Trophoblast cell (in vitro differentiated cells and primary cell): ENCODE measurements around the gene RBFOX2.

ENCODE experiments used
- DNase-seq, 2 donors: peaks; one replicate each; pipeline ENCODE4 v3.0.0-alpha.2; 2016
- H2AFZ ChIP-seq: 2 replicates; pipeline ENCODE4 v1.6.1; 2013; ENCODE audit warnings: low read length, moderate library complexity, mild to moderate bottlenecking; ENCODE audit not compliant: insufficient read depth, poor library complexity
- H2AK5ac ChIP-seq: 2 replicates; pipeline ENCODE4 v1.6.1; 2013; ENCODE audit warnings: mild to moderate bottlenecking, low read length
- H2BK120ac ChIP-seq: 2 replicates; pipeline ENCODE4 v1.6.1; 2013; ENCODE audit warnings: low read length, mild to moderate bottlenecking, moderate library complexity; ENCODE audit not compliant: insufficient read depth, poor library complexity
- H2BK12ac ChIP-seq: 2 replicates; pipeline ENCODE4 v1.6.1; 2013; ENCODE audit warnings: mild to moderate bottlenecking, low read length, moderate library complexity
- H2BK5ac ChIP-seq: 2 replicates; pipeline ENCODE4 v1.6.1; 2013; ENCODE audit warnings: low read length, low read depth, moderate library complexity, mild to moderate bottlenecking; ENCODE audit not compliant: poor library complexity
- H3K14ac ChIP-seq: 2 replicates; pipeline ENCODE4 v1.6.1; 2013; ENCODE audit warnings: mild to moderate bottlenecking, low read length
- H3K18ac ChIP-seq: 2 replicates; pipeline ENCODE4 v1.6.1; 2013; ENCODE audit warnings: mild to moderate bottlenecking, low read length
- H3K23ac ChIP-seq: 2 replicates; pipeline ENCODE4 v1.6.1; 2013; ENCODE audit warnings: low read length
- H3K27ac ChIP-seq: 2 replicates; pipeline ENCODE4 v1.5.1; 2013; ENCODE audit warnings: low read depth, mild to moderate bottlenecking, inconsistent platforms, low read length, moderate library complexity
- H3K27me3 ChIP-seq: 2 replicates; pipeline ENCODE4 v1.6.1; 2013; ENCODE audit warnings: inconsistent platforms, mild to moderate bottlenecking, low read length, moderate library complexity; ENCODE audit not compliant: insufficient read depth
- H3K36me3 ChIP-seq, 2 experiments: 1 replicate in 1 of 2; 2 replicates in 1 of 2; pipeline ENCODE4 v1.6.1; 2013; ENCODE audit warnings: low read length in 2 of 2, mild to moderate bottlenecking in 2 of 2, moderate library complexity in 1 of 2; ENCODE audit not compliant: insufficient read depth in 2 of 2, control insufficient read depth in 1 of 2
- H3K4ac ChIP-seq: 2 replicates; pipeline ENCODE4 v1.6.1; 2013; ENCODE audit warnings: low read depth, mild to moderate bottlenecking, low read length, moderate library complexity
- H3K4me1 ChIP-seq, 2 experiments: 1 replicate in 1 of 2; 2 replicates in 1 of 2; pipeline ENCODE4 v1.6.1; 2013; ENCODE audit warnings: low read length in 2 of 2, mild to moderate bottlenecking in 2 of 2, moderate library complexity in 1 of 2; ENCODE audit not compliant: insufficient read depth in 2 of 2, control insufficient read depth in 1 of 2
- H3K4me2 ChIP-seq: 2 replicates; pipeline ENCODE4 v1.6.1; 2013; ENCODE audit warnings: inconsistent platforms, mild to moderate bottlenecking, low read length, moderate library complexity
- H3K4me3 ChIP-seq: 2 replicates; pipeline ENCODE4 v1.5.1; 2013; ENCODE audit warnings: mild to moderate bottlenecking, low read depth, low read length, inconsistent platforms
- H3K79me1 ChIP-seq: one replicate; pipeline ENCODE4 v1.6.1; 2013; ENCODE audit warnings: low read length
- H3K79me2 ChIP-seq: 2 replicates; pipeline ENCODE4 v1.6.1; 2013; ENCODE audit warnings: low read length, mild to moderate bottlenecking; ENCODE audit not compliant: control insufficient read depth, insufficient read depth, poor library complexity
- H3K9ac ChIP-seq: 2 replicates; pipeline ENCODE4 v1.6.1; 2013; ENCODE audit warnings: mild to moderate bottlenecking, low read length
- H3K9me3 ChIP-seq: 2 replicates; pipeline ENCODE4 v1.6.1; 2013; ENCODE audit warnings: low read depth, mild to moderate bottlenecking, control low read depth, inconsistent platforms, low read length; ENCODE audit not compliant: insufficient read depth
- H4K12ac ChIP-seq: 2 replicates; pipeline ENCODE4 v1.6.1; 2013; ENCODE audit warnings: low read depth, mild to moderate bottlenecking, low read length, moderate library complexity
- H4K8ac ChIP-seq: 2 replicates; pipeline ENCODE4 v1.6.1; 2013; ENCODE audit warnings: low read depth, mild to moderate bottlenecking, low read length, moderate library complexity
- H4K91ac ChIP-seq: one replicate; pipeline ENCODE4 v1.6.1; 2013; ENCODE audit warnings: low read depth, mild to moderate bottlenecking, low read length, moderate library complexity
- WGBS: extraction: QIAGEN DNeasy Blood & Tissue Kit; methylation state at CpG from one replicate; pipeline ENCODE4 v1.1.7; 2013; ENCODE audit warnings: missing lambda C conversion rate; ENCODE audit not compliant: insufficient read length, insufficient coverage; ENCODE audit errors: extremely low coverage; 5-methylcytosine and 5-hydroxymethylcytosine counted together

Gene RBFOX2

GRCh38 chr22:35735542-35735941, 293.1 kb downstream of the RBFOX2 start:
- Histone ChIP-seq H3K4me1 (no peaks in the 10 kb centered on the region), H3K79me1 (no peaks in the 10 kb centered on the region), H3K18ac (no peak overlapping the region), H2BK120ac (no peak overlapping the region), H2BK5ac (no peak overlapping the region), H2AK5ac (no peak overlapping the region), H3K27me3 (no peaks in the 10 kb centered on the region), H3K79me2 (no peaks in the 10 kb centered on the region), H3K9me3 (peaks cover 6% of the 10 kb centered on the region), H3K4me3 (no peak overlapping the region), H3K23ac (no peak overlapping the region), H3K4ac (no peak overlapping the region), H3K9ac (no peak overlapping the region), H3K36me3 (peaks cover 19 to 30% of the 10 kb centered on the region in 2 experiments), H3K14ac (no peak overlapping the region), H3K27ac (no peak overlapping the region), H3K4me2 (no peak overlapping the region), H4K12ac (no peak overlapping the region), H4K8ac (no peak overlapping the region), H2BK12ac (no peak overlapping the region), H4K91ac (no peak overlapping the region), H2AFZ (no peak overlapping the region)
- DNase-seq: no peak
- WGBS: no CpG with 5 or more reads among the region's 1 CpG

- H3K27me3 ChIP-seq: no peaks in the 10 kb centered on the region
- no peak overlapping the region for H4K8ac ChIP-seq
- no peaks in the 10 kb centered on the region for H3K79me1 ChIP-seq
- H2BK12ac ChIP-seq: no peak overlapping the region
- H3K23ac ChIP-seq: no peak overlapping the region
- H3K27ac ChIP-seq: no peak overlapping the region
- no peak overlapping the region for H4K91ac ChIP-seq
- H3K14ac ChIP-seq: no peak overlapping the region
- no peak overlapping the region for H3K18ac ChIP-seq
- H2BK120ac ChIP-seq: no peak overlapping the region
- H3K36me3 ChIP-seq: peaks cover 19 to 24% of the 10 kb centered on the region in 2 experiments
- DNase-seq: no peak
- H2BK5ac ChIP-seq: no peak overlapping the region
- H4K12ac ChIP-seq: no peak overlapping the region
- no peaks in the 10 kb centered on the region for H3K79me2 ChIP-seq
- no peak overlapping the region for H2AFZ ChIP-seq
- WGBS: no CpG with 5 or more reads among the region's 7 CpGs
- no peak overlapping the region for H3K4me3 ChIP-seq
- no peak overlapping the region for H2AK5ac ChIP-seq
- H3K4ac ChIP-seq: no peak overlapping the region
- no peaks in the 10 kb centered on the region for H3K4me1 ChIP-seq
- no peak overlapping the region for H3K4me2 ChIP-seq
- H3K9ac ChIP-seq: no peak overlapping the region
- peaks cover 6% of the 10 kb centered on the region for H3K9me3 ChIP-seq
Measured at GRCh38 chr22:35734517-35734827, 294.2 kb downstream of the RBFOX2 start.

- no peak overlapping the region for H2BK12ac ChIP-seq
- H3K9me3 ChIP-seq: peaks cover 6% of the 10 kb centered on the region
- no CpG with 5 or more reads among the region's 7 CpGs for WGBS
- H3K9ac ChIP-seq: no peak overlapping the region
- peaks cover 16 to 21% of the 10 kb centered on the region in 2 experiments for H3K36me3 ChIP-seq
- no peaks in the 10 kb centered on the region for H3K79me2 ChIP-seq
- H4K8ac ChIP-seq: no peak overlapping the region
- no peak overlapping the region for H3K4me3 ChIP-seq
- no peak for DNase-seq
- H3K18ac ChIP-seq: no peak overlapping the region
- H4K12ac ChIP-seq: no peak overlapping the region
- no peak overlapping the region for H2BK120ac ChIP-seq
- no peak overlapping the region for H4K91ac ChIP-seq
- no peaks in the 10 kb centered on the region for H3K27me3 ChIP-seq
- no peak overlapping the region for H3K4me2 ChIP-seq
- no peaks in the 10 kb centered on the region for H3K4me1 ChIP-seq
- H2AK5ac ChIP-seq: no peak overlapping the region
- no peak overlapping the region for H2BK5ac ChIP-seq
- no peak overlapping the region for H3K27ac ChIP-seq
- no peak overlapping the region for H3K23ac ChIP-seq
- H3K79me1 ChIP-seq: no peaks in the 10 kb centered on the region
- no peak overlapping the region for H3K4ac ChIP-seq
- H3K14ac ChIP-seq: no peak overlapping the region
- no peak overlapping the region for H2AFZ ChIP-seq
Measured at GRCh38 chr22:35733791-35734516, 294.7 kb downstream of the RBFOX2 start.

GRCh38 chr22:35733036-35733435, 295.6 kb downstream of the RBFOX2 start:
- H3K9ac ChIP-seq: no peak overlapping the region
- H2AK5ac ChIP-seq: no peak overlapping the region
- H4K8ac ChIP-seq: no peak overlapping the region
- H3K79me1 ChIP-seq: no peaks in the 10 kb centered on the region
- H3K4me3 ChIP-seq: no peak overlapping the region
- no peak overlapping the region for H3K4ac ChIP-seq
- no peak overlapping the region for H4K91ac ChIP-seq
- H3K18ac ChIP-seq: no peak overlapping the region
- no peaks in the 10 kb centered on the region for H3K4me1 ChIP-seq
- no peak overlapping the region for H2AFZ ChIP-seq
- no peaks in the 10 kb centered on the region for H3K79me2 ChIP-seq
- DNase-seq: no peak
- H3K9me3 ChIP-seq: peaks cover 6% of the 10 kb centered on the region
- no peak overlapping the region for H2BK120ac ChIP-seq
- peaks cover 10 to 14% of the 10 kb centered on the region in 2 experiments for H3K36me3 ChIP-seq
- no peak overlapping the region for H3K23ac ChIP-seq
- WGBS: no CpG with 5 or more reads among the region's 10 CpGs
- H2BK12ac ChIP-seq: no peak overlapping the region
- no peak overlapping the region for H3K27ac ChIP-seq
- no peak overlapping the region for H3K14ac ChIP-seq
- H3K27me3 ChIP-seq: no peaks in the 10 kb centered on the region
- H2BK5ac ChIP-seq: no peak overlapping the region
- no peak overlapping the region for H3K4me2 ChIP-seq
- no peak overlapping the region for H4K12ac ChIP-seq
